ENCODE data around the gene MKX.
A peak's percentile ranks its signal among the peaks of the same experiment; 100 is the strongest.
"Not testable (repeated sequence)": the region's sequence is repeated elsewhere in the genome, so short reads cannot be mapped to it uniquely, and the experiment has no call there.

Gene MKX

GRCh38 chr10:27695088-27695487 is 50.5 kb downstream of the MKX start:
- FAIRE-seq (no peak), DNase-seq (ENCODE audit: low spot score) (no peak)

GRCh38 chr10:27692663-27693062 is 53.0 kb downstream of the MKX start:
- FAIRE-seq (no peak), DNase-seq (ENCODE audit: low spot score) (no peak)

- FAIRE-seq (no peak), DNase-seq (ENCODE audit: low spot score) (no peak)
These were observed 56.6 kb downstream of the MKX start for GRCh38 chr10:27688991-27689390.

GRCh38 chr10:27688276-27688675 is 57.3 kb downstream of the MKX start:
- no peak for DNase-seq (ENCODE audit: low spot score)
- no peak for FAIRE-seq

- FAIRE-seq = no peak
- no peak for DNase-seq (ENCODE audit: low spot score)
These were observed 57.9 kb downstream of the MKX start for GRCh38 chr10:27687743-27688142.

GRCh38 chr10:27687326-27687725 is 58.3 kb downstream of the MKX start:
- FAIRE-seq (no peak), DNase-seq (ENCODE audit: low spot score) (no peak)

- DNase-seq (ENCODE audit: low spot score) (no peak), FAIRE-seq (no peak)
These were observed 59.9 kb downstream of the MKX start for GRCh38 chr10:27685681-27686080.

- DNase-seq (ENCODE audit: low spot score) = no peak
- FAIRE-seq = no peak
These were observed 62.4 kb downstream of the MKX start for GRCh38 chr10:27683226-27683625.

- not testable (repeated sequence) for DNase-seq (ENCODE audit: low spot score); FAIRE-seq
These were observed 63.8 kb downstream of the MKX start for GRCh38 chr10:27681795-27682194.

GRCh38 chr10:27680691-27681605 is 64.7 kb downstream of the MKX start:
- FAIRE-seq = no peak
- peak; percentile 35 for DNase-seq (ENCODE audit: low spot score)

GRCh38 chr10:27680006-27680557 is 65.5 kb downstream of the MKX start:
- FAIRE-seq = no peak

GRCh38 chr10:27679369-27679912 is 66.2 kb downstream of the MKX start:
- no peak for DNase-seq (ENCODE audit: low spot score)
- FAIRE-seq = no peak

More at GRCh38 chr10:27680006-27680557, 65.5 kb downstream of the MKX start:
- no peak for DNase-seq (ENCODE audit: low spot score)

- FAIRE-seq = no peak
These were observed 67.5 kb downstream of the MKX start for GRCh38 chr10:27678166-27678565.

GRCh38 chr10:27673065-27673464 is 72.6 kb downstream of the MKX start:
- FAIRE-seq = no peak
- DNase-seq (ENCODE audit: low spot score) = no peak

More at GRCh38 chr10:27678166-27678565, 67.5 kb downstream of the MKX start:
- no peak for DNase-seq (ENCODE audit: low spot score)

GRCh38 chr10:27671821-27672220 is 73.8 kb downstream of the MKX start:
- FAIRE-seq (no peak), DNase-seq (ENCODE audit: low spot score) (no peak)

GRCh38 chr10:27664461-27664860 is 81.2 kb downstream of the MKX start:
- DNase-seq (ENCODE audit: low spot score) = no peak
- FAIRE-seq = no peak

GRCh38 chr10:27663621-27664020 is 82.0 kb downstream of the MKX start:
- no peak for FAIRE-seq
- no peak for DNase-seq (ENCODE audit: low spot score)

GRCh38 chr10:27661514-27662286 is 83.9 kb downstream of the MKX start:
- FAIRE-seq (peak; percentile 8), DNase-seq (ENCODE audit: low spot score) (peak; percentile 27)

GRCh38 chr10:27660711-27661110 is 84.9 kb downstream of the MKX start:
- DNase-seq (ENCODE audit: low spot score) (no peak), FAIRE-seq (no peak)

- FAIRE-seq (no peak), DNase-seq (ENCODE audit: low spot score) (no peak)
These were observed 85.4 kb downstream of the MKX start for GRCh38 chr10:27660268-27660667.

GRCh38 chr10:27659786-27660185 is 85.8 kb downstream of the MKX start:
- peak; percentile 21 for DNase-seq (ENCODE audit: low spot score)
- no peak for FAIRE-seq

- FAIRE-seq (no peak), DNase-seq (ENCODE audit: low spot score) (no peak)
These were observed 86.8 kb downstream of the MKX start for GRCh38 chr10:27658788-27659187.
